ENCODE measurements around the gene SLC16A4. TPM values are rescaled to one million over a fixed set of nuclear protein-coding genes. Genes with fewer than 3 reads are reported as not detected.

Gene SLC16A4
- total and polyA plus RNA-seq, 10 of the 15 experiments (the other 5 are each of a cell fraction or from before 2014, with no cell fraction given) = 0.13 to 2.2 (median 0.26) TPM; not detected in 1

DNA sequence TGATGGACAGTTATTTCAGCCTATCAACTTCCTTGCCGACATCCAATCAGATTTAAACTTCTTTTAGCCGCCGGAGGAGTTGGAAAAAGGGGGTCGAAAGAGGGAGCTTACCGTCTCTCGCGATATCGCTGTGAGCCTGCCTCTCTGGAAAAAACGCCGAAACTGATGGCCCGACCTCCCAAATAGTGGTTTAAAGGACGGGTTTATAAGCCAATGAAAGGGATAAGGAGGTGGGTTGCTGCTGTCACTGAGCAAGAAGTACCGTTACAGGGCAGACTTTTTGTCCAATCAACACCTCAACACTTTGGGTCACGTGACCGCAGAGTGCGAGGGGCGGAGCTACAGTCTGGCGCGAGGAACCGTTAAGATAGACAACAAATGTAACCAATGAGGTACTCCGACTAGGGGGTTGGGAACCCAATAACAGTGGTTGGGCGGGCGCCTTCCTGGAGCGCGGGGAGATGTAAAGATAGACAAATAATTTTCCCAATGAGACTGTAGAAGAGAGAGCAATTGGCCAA lies 51.9 kb downstream of the SLC16A4 start, which contains the start of gene RBM15 (continued):
- TF ChIP-seq, protein P1, sequence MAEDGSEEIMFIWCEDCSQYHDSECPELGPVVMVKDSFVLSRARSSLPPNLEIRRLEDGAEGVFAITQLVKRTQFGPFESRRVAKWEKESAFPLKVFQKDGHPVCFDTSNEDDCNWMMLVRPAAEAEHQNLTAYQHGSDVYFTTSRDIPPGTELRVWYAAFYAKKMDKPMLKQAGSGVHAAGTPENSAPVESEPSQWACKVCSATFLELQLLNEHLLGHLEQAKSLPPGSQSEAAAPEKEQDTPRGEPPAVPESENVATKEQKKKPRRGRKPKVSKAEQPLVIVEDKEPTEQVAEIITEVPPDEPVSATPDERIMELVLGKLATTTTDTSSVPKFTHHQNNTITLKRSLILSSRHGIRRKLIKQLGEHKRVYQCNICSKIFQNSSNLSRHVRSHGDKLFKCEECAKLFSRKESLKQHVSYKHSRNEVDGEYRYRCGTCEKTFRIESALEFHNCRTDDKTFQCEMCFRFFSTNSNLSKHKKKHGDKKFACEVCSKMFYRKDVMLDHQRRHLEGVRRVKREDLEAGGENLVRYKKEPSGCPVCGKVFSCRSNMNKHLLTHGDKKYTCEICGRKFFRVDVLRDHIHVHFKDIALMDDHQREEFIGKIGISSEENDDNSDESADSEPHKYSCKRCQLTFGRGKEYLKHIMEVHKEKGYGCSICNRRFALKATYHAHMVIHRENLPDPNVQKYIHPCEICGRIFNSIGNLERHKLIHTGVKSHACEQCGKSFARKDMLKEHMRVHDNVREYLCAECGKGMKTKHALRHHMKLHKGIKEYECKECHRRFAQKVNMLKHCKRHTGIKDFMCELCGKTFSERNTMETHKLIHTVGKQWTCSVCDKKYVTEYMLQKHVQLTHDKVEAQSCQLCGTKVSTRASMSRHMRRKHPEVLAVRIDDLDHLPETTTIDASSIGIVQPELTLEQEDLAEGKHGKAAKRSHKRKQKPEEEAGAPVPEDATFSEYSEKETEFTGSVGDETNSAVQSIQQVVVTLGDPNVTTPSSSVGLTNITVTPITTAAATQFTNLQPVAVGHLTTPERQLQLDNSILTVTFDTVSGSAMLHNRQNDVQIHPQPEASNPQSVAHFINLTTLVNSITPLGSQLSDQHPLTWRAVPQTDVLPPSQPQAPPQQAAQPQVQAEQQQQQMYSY (CRISPR knock-in tag; IDR thresholded peaks at IDR 0.05) = peak; percentile 96
- TF ChIP-seq, protein P2, sequence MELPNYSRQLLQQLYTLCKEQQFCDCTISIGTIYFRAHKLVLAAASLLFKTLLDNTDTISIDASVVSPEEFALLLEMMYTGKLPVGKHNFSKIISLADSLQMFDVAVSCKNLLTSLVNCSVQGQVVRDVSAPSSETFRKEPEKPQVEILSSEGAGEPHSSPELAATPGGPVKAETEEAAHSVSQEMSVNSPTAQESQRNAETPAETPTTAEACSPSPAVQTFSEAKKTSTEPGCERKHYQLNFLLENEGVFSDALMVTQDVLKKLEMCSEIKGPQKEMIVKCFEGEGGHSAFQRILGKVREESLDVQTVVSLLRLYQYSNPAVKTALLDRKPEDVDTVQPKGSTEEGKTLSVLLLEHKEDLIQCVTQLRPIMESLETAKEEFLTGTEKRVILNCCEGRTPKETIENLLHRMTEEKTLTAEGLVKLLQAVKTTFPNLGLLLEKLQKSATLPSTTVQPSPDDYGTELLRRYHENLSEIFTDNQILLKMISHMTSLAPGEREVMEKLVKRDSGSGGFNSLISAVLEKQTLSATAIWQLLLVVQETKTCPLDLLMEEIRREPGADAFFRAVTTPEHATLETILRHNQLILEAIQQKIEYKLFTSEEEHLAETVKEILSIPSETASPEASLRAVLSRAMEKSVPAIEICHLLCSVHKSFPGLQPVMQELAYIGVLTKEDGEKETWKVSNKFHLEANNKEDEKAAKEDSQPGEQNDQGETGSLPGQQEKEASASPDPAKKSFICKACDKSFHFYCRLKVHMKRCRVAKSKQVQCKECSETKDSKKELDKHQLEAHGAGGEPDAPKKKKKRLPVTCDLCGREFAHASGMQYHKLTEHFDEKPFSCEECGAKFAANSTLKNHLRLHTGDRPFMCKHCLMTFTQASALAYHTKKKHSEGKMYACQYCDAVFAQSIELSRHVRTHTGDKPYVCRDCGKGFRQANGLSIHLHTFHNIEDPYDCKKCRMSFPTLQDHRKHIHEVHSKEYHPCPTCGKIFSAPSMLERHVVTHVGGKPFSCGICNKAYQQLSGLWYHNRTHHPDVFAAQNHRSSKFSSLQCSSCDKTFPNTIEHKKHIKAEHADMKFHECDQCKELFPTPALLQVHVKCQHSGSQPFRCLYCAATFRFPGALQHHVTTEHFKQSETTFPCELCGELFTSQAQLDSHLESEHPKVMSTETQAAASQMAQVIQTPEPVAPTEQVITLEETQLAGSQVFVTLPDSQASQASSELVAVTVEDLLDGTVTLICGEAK (IDR thresholded peaks at IDR 0.05; ENCODE audit: borderline replicate concordance) = peak; percentile 73; the same call in 1 of the 2 replicates
- TF ChIP-seq DPF2 (IDR thresholded peaks at IDR 0.05) (peak; percentile 50; the same call in 1 of the 2 replicates), MEF2A (IDR thresholded peaks at IDR 0.05; ENCODE audit: insufficient read depth, low read depth, low read length) (no peak), SRF (IDR thresholded peaks at IDR 0.05; ENCODE audit: low read depth in 2 of 2, low read length in 2 of 2) (no peak), CBFB (IDR thresholded peaks at IDR 0.05; ENCODE audit: low read depth) (peak; percentile 94), EZH2 (IDR thresholded peaks at IDR 0.05; ENCODE audit: borderline replicate concordance, control insufficient read depth, low read depth, low read length) (no peak)
- TF ChIP-seq, protein P3, sequence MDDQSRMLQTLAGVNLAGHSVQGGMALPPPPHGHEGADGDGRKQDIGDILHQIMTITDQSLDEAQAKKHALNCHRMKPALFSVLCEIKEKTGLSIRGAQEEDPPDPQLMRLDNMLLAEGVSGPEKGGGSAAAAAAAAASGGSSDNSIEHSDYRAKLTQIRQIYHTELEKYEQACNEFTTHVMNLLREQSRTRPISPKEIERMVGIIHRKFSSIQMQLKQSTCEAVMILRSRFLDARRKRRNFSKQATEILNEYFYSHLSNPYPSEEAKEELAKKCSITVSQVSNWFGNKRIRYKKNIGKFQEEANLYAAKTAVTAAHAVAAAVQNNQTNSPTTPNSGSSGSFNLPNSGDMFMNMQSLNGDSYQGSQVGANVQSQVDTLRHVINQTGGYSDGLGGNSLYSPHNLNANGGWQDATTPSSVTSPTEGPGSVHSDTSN (IDR thresholded peaks at IDR 0.05; ENCODE audit: insufficient replicate concordance, low read depth, low read length) = peak; percentile 92
- TF ChIP-seq, protein P4, sequence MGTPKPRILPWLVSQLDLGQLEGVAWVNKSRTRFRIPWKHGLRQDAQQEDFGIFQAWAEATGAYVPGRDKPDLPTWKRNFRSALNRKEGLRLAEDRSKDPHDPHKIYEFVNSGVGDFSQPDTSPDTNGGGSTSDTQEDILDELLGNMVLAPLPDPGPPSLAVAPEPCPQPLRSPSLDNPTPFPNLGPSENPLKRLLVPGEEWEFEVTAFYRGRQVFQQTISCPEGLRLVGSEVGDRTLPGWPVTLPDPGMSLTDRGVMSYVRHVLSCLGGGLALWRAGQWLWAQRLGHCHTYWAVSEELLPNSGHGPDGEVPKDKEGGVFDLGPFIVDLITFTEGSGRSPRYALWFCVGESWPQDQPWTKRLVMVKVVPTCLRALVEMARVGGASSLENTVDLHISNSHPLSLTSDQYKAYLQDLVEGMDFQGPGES (IDR thresholded peaks at IDR 0.05) = peak; percentile 90
- TF ChIP-seq, protein P5, sequence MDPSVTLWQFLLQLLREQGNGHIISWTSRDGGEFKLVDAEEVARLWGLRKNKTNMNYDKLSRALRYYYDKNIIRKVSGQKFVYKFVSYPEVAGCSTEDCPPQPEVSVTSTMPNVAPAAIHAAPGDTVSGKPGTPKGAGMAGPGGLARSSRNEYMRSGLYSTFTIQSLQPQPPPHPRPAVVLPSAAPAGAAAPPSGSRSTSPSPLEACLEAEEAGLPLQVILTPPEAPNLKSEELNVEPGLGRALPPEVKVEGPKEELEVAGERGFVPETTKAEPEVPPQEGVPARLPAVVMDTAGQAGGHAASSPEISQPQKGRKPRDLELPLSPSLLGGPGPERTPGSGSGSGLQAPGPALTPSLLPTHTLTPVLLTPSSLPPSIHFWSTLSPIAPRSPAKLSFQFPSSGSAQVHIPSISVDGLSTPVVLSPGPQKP (IDR thresholded peaks at IDR 0.05; ENCODE audit: low read depth, low read length) = no peak
- TF ChIP-seq, protein P6, sequence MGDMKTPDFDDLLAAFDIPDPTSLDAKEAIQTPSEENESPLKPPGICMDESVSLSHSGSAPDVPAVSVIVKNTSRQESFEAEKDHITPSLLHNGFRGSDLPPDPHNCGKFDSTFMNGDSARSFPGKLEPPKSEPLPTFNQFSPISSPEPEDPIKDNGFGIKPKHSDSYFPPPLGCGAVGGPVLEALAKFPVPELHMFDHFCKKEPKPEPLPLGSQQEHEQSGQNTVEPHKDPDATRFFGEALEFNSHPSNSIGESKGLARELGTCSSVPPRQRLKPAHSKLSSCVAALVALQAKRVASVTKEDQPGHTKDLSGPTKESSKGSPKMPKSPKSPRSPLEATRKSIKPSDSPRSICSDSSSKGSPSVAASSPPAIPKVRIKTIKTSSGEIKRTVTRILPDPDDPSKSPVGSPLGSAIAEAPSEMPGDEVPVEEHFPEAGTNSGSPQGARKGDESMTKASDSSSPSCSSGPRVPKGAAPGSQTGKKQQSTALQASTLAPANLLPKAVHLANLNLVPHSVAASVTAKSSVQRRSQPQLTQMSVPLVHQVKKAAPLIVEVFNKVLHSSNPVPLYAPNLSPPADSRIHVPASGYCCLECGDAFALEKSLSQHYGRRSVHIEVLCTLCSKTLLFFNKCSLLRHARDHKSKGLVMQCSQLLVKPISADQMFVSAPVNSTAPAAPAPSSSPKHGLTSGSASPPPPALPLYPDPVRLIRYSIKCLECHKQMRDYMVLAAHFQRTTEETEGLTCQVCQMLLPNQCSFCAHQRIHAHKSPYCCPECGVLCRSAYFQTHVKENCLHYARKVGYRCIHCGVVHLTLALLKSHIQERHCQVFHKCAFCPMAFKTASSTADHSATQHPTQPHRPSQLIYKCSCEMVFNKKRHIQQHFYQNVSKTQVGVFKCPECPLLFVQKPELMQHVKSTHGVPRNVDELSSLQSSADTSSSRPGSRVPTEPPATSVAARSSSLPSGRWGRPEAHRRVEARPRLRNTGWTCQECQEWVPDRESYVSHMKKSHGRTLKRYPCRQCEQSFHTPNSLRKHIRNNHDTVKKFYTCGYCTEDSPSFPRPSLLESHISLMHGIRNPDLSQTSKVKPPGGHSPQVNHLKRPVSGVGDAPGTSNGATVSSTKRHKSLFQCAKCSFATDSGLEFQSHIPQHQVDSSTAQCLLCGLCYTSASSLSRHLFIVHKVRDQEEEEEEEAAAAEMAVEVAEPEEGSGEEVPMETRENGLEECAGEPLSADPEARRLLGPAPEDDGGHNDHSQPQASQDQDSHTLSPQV (IDR thresholded peaks at IDR 0.05) = no peak
